HL-60/S4 treated with retinoic acid at 250 ng/mL for 4 days and 3 days (cell line): ENCODE results near the gene GEN1.

ENCODE experiments used
- in situ Hi-C: fragments of 300-500 bp; cut with MboI; formaldehyde crosslinking; loops from 2 replicates; pipeline ENCODE4 v1.7.0; 2022; ENCODE audit warnings: low sequenced_read_pairs

GEN1 gene

GRCh38 chr2:17753803-17754663 is at the start of gene GEN1, which contains the start of gene SMC6:
Gene GEN1 (plus strand): TSS chr2:17754138. CDS start chr2:17759944, 5,806 bp downstream.
Gene SMC6 (minus strand): TSS chr2:17753810. CDS start chr2:17745946, 7,864 bp downstream.
- in situ Hi-C loops, result no loop called here

GRCh38 chr2:17706845-17707244 is 47.1 kb upstream of the GEN1 start:
- in situ Hi-C loops, result no loop called here

- in situ Hi-C loops, result no loop called here
Measured at GRCh38 chr2:17708501-17708900, 45.4 kb upstream of the GEN1 start.

- in situ Hi-C loops, result no loop called here
Measured at GRCh38 chr2:17709897-17710296, 44.0 kb upstream of the GEN1 start.

GRCh38 chr2:17710547-17711248 is 43.2 kb upstream of the GEN1 start:
- in situ Hi-C loops, result no loop called here

GRCh38 chr2:17713291-17713690 is 40.6 kb upstream of the GEN1 start:
- in situ Hi-C loops, result no loop called here

GRCh38 chr2:17717666-17718065 is 36.3 kb upstream of the GEN1 start:
- in situ Hi-C loops, result no loop called here

GRCh38 chr2:17718689-17719088 is 35.2 kb upstream of the GEN1 start:
- in situ Hi-C loops, result no loop called here

- in situ Hi-C loops, result no loop called here
Measured at GRCh38 chr2:17719562-17720371, 34.2 kb upstream of the GEN1 start.

GRCh38 chr2:17728210-17728609 is 25.7 kb upstream of the GEN1 start:
- in situ Hi-C loops, result no loop called here

GRCh38 chr2:17729880-17730279 is 24.1 kb upstream of the GEN1 start:
- in situ Hi-C loops, result no loop called here

- in situ Hi-C loops, result no loop called here
Measured at GRCh38 chr2:17733599-17733998, 20.3 kb upstream of the GEN1 start.

GRCh38 chr2:17735864-17736263 is 18.1 kb upstream of the GEN1 start:
- in situ Hi-C loops, result no loop called here

GRCh38 chr2:17736989-17737388 is 16.9 kb upstream of the GEN1 start:
- in situ Hi-C loops, result no loop called here

GRCh38 chr2:17740203-17740602 is 13.7 kb upstream of the GEN1 start:
- in situ Hi-C loops, result no loop called here

GRCh38 chr2:17747684-17748452 is 6.1 kb upstream of the GEN1 start:
- in situ Hi-C loops, result no loop called here

GRCh38 chr2:17748745-17749144 is 5.2 kb upstream of the GEN1 start:
- in situ Hi-C loops, result no loop called here

GRCh38 chr2:17749753-17750438 is 4.0 kb upstream of the GEN1 start:
- in situ Hi-C loops, result no loop called here

GRCh38 chr2:17752246-17752645 is 1.7 kb upstream of the GEN1 start:
- in situ Hi-C loops, result no loop called here
